Islet of Langerhans (tissue), 1 donor: ENCODE data around the gene CUZD1.
"Not testable (repeated sequence)": the region's sequence is repeated elsewhere in the genome, so short reads cannot be mapped to it uniquely, and the experiment has no call there.

Source experiments
- FAIRE-seq: peaks from one replicate; lab custom pipeline; 2011; peaks lifted over from hg19 to GRCh38; lab: Jason Lieb, UNC

The CUZD1 gene, protein sequence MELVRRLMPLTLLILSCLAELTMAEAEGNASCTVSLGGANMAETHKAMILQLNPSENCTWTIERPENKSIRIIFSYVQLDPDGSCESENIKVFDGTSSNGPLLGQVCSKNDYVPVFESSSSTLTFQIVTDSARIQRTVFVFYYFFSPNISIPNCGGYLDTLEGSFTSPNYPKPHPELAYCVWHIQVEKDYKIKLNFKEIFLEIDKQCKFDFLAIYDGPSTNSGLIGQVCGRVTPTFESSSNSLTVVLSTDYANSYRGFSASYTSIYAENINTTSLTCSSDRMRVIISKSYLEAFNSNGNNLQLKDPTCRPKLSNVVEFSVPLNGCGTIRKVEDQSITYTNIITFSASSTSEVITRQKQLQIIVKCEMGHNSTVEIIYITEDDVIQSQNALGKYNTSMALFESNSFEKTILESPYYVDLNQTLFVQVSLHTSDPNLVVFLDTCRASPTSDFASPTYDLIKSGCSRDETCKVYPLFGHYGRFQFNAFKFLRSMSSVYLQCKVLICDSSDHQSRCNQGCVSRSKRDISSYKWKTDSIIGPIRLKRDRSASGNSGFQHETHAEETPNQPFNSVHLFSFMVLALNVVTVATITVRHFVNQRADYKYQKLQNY

GRCh38 chr10:122845783-122846332, at the start of gene CUZD1:
CUZD1 (minus strand) TSS chr10:122845857; CDS start chr10:122845843, 14 bp downstream.
- no peak for FAIRE-seq

DNA sequence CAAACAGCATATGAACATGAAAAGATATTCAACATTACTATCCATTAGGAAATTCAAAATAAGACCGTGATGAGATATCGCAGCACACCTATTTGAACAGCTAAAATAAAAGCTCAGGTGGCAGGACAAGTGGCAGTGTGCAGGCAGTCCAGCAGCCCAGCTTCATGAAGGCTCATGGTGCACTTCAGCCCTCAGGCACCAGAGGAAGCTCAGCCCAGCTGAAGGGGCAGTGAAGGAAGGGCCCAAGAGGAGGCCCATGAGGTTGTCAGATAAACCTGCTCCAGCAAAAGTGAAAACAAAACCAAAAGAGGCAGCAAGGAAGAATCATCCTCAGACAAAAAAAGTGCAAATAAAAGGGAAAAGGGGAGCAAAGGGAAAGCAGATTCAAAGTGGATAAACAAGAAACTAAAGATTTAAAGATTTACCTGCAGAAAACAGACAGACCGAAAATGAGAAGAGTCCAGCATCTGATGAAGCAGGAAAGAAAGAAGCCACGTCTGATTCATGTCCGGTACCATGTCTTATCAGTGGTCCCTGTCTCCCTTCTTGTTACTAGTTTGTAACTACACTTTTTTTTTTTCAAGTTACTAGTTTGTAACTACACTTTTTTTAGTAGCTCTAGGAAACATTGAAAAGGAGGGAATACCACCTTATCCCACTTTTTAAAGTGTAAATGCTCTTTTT, 48.7 kb upstream of the CUZD1 start:
- no peak for FAIRE-seq

- no peak for FAIRE-seq
Measured at GRCh38 chr10:122884166-122884565, 38.5 kb upstream of the CUZD1 start.

- FAIRE-seq, result no peak
Measured at GRCh38 chr10:122882766-122883165, 37.1 kb upstream of the CUZD1 start.

DNA sequence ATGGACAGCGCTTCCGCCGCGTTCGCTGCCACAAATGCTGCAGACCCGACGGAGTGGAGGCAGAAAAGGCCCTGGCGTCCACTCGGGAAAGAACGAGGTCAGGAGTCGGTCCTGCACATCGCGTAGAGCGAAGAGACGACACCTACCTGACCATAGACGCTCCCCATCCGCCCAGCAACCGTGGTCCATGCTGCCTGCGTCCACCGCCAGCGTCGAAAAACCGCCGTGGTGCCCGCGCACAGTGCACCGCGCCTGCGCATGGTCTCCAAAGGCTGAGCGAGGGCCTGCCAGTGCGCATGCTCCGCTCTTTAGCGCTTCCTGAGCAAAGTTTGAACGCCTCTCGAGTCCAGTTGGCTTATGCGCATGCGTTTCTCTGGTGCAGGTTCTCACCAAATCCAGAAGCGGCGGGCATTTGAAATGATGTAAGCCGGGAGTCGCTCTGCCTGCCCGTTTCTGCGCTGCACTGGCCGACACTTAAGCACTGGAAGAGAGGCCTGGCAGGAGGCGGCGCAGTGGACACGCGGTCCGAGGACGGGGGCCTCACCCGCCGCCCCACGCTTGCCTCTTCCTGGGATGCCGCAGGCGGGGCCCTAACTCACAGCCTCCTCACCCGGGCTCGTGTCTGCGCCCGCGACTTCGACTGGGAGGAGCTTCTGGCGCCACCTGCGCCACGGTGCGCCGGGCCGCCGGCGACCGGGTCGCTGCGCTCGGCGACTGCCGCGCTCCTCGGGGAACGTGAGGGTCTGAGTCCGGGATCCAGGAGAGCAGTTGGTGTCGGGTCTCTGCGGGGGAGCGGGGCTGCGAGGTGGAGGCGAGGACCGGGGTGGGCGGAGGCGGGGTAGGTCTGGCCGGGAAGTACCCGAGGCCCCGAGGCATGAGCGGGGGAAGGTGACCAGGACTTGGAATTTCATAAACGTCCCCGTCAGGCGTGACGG, 33.9 kb upstream of the CUZD1 start, which contains the start of gene FAM24B:
TSS of gene FAM24B (minus strand) at position 243 of the 935 bp plus-strand sequence. CDS start 29,066 bp downstream, outside the sequence.
- peak; percentile 94 for FAIRE-seq

GRCh38 chr10:122878799-122879338, 33.2 kb upstream of the CUZD1 start:
- FAIRE-seq, result no peak

GRCh38 chr10:122877264-122877663, 31.6 kb upstream of the CUZD1 start:
- FAIRE-seq, result no peak

- FAIRE-seq, result no peak
Measured at GRCh38 chr10:122876467-122876855, 30.8 kb upstream of the CUZD1 start.

DNA sequence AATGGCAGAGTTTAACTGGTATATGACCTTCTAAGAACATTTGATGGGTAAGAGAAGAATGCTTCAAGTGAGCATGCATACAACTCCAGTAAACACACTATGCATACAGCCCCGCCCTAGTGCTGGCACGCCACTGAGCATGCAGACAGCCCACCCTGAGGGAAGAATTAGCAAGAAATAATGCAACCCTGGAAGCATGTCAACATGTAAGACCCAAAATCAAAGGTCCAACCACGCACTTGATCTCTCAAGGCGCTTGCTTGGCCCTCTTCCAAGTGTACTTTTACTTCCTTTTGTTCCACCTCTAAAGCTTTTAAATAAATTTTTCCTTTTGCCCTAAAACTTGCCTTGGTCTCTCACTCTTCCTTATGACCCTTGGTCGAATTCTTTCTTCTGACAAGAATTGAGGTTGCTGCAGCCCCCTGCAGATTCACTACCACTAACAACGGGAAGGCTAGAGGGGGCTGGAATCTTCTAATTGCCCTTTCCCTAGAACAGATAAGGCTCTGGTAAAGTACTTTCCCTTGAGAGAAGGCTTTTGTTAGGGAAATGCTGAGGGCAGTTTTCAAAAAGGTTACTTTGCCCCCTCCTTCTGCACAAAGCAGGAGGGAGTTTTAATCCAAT, 30.3 kb upstream of the CUZD1 start:
- no peak for FAIRE-seq

DNA sequence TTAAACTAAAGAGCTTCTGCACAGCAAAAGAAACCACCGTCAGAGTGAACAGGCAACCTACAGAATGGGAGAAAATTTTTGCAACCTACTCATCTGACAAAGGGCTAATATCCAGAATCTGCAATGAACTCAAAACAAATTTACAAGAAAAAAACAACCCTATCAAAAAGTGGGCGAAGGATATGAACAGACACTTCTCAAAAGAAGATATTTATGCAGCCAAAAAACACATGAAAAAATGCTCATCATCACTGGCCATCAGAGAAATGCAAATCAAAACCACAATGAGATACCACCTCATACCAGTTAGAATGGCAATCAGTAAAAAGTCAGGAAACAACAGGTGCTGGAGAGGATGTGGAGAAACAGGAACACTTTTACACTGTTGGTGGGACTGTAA, 26.3 kb upstream of the CUZD1 start:
- not testable (repeated sequence) for FAIRE-seq

DNA sequence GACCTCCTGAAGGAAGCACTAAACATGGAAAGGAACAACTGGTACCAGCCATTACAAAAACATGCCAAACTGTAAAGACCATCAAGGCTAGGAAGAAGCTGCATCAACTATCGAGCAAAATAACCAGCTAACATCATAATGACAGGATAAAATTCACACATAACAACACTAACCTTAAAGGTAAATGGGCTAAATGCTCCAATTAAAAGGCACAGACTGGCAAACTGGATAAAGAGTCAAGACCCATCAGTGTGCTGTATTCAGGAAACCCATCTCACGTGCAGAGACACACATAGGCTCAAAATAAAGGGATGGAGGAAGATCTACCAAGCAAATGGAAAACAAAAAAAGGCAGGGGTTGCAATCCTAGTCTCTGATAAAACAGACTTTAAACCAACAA, 23.1 kb upstream of the CUZD1 start:
- FAIRE-seq, result not testable (repeated sequence)

- FAIRE-seq, result not testable (repeated sequence)
Measured at GRCh38 chr10:122866757-122867482, 21.3 kb upstream of the CUZD1 start.

DNA sequence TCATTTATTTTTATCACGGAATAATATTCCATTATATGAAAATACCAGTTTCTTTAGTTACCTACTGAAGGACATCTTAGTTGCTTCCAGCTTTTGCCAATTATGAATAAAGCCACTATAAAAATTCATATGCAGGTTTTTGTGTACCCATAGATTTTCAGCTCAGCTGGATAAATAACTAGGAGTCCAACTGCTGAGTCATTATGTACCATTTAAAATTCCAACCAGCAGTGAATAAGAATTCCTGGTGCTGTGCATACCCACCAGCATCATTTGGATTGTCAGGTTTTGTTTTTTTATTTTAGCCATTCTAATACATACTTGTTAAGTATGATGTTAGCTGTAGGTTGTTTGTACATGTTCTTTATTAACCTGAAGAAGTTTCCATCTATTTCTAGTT, 19.2 kb upstream of the CUZD1 start:
- FAIRE-seq, result peak; percentile 90

GRCh38 chr10:122864194-122864592, 18.5 kb upstream of the CUZD1 start:
- no peak for FAIRE-seq

DNA sequence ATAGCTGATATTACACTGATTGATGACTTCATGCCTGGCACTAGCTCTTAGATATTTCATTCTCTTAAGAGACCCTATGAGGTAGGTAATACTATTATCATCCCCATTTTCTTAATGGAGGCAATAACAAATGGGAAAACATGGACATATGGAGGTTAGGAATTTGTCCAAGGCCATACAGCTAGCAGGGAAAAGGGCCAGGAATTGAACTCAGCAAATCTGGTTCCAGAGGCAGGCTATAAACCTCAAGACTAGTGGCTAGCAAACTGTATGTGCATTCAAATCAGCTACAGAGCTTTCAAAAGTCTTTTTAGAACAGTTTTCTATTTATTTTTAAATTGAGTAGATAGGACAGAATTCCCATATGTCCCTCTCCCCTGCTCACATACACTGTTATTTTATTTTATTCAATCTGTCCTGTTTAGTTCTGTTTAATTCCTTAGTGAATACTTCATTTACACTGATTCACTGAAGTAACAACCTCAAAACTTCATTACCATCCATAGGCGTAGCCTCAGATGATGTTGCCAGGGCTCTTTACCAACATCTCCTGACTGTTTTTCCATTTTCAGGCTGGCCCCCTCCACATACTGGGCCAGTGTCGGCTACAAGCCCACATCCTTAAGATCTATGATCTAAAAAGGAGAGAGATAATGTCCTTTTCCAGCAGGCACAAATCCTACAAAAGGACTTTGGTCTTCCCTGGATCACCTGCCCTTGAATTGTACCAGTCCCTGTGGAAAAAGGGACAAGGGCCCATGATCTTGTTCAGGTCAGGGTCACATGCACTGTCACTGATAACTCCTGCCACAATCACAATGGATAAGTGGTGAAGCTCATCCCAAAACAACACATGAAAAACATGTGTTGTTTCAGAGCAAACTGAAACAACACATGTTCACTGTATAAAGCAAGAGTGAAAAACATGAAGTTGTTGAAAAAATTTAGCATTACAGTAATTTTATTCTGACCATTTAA, 17.8 kb upstream of the CUZD1 start:
- no peak for FAIRE-seq

DNA sequence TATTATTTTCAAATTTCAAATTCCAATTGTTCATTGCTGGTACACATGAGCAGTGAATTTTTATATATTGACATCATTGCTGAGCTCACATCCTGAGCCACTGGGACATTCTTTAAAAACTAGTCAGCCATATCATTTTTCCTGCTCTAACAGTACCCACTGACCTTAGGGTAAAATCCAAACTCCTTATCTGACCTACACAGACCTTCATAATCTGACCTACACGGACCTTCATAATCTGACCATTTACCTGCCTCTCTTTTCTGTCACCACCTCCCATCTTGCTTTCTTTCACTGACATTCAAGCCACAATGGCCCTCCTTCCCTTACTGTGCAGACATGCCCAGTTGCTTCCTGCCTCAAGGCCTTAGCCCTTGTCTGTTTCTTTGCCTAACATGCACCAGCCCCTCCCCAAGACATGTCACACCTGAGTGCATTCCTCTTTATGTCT, 16.1 kb upstream of the CUZD1 start:
- FAIRE-seq, result no peak

DNA sequence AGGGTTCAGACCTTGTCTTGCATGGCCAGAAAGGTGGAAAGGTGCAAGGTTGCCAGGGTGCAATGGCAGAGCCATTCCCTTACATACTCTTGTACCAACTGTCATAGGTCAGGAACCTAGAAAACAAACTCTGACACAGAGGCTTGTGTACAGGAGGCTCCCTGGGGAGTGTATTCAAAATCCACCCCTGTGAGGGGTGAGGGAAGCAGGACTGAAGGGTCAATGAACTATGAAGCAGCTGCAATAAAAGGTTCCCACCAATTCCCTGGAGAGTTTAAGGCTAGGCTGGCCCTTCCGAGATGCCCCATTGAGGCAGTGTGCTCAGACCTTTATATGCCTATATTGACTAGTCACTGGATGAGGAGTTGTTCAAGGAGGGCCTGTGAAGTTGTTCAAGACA, 13.9 kb upstream of the CUZD1 start:
- FAIRE-seq, result no peak

GRCh38 chr10:122858042-122858441, 12.4 kb upstream of the CUZD1 start:
- FAIRE-seq, result not testable (repeated sequence)

DNA sequence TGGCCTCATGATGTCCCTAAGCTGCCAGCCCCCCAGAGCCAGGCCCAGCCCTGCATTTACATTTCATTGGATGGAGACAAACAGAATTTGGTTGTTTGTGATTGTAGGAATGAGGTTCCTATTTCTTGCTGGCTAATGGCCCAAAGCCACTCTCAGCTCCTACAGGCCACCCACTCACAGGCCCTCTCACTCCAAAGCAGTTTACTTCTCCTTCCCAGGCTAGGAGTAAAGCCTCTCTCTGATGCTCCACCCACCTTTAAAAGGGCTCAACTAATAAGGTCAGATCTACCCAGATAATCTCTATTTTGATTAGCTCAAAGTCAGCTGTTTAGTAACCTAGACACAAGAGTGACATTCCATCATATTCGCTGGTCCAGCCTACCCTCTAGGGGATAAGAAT, 11.2 kb upstream of the CUZD1 start:
- FAIRE-seq, result no peak
